Stimulated activated naive CD8-positive, alpha-beta T cell treated with anti-CD3 and anti-CD28 coated beads, Interleukin-15, amount 100 ng/mL, for 72 hours (primary cell): ENCODE data around the gene CYP1A2.

Source experiments
- ATAC-seq: fragments of 150-1000 bp; cut with Tn5 transposase; 2 replicates; pipeline ENCODE4 v1.10.0; 2021; ENCODE audit warnings: mild to moderate bottlenecking, moderate library complexity
- DNase-seq, 2 donors: peaks; one replicate each; pipeline ENCODE4 v3.0.0; 2021 to 2022
- H3K27ac Mint-ChIP-seq, 2 donors: one replicate each; pipeline ENCODE4 v1.8.0; 2022; ENCODE audit warnings: mild to moderate bottlenecking in 2 of 2, mixed read lengths in 2 of 2, moderate library complexity in 2 of 2
- H3K27me3 Mint-ChIP-seq: one replicate; pipeline ENCODE4 v1.8.0; 2022; ENCODE audit warnings: mixed read lengths
- H3K4me1 Mint-ChIP-seq: one replicate; pipeline ENCODE4 v1.8.0; 2022; ENCODE audit warnings: mild to moderate bottlenecking, mixed read lengths
- H3K4me3 Mint-ChIP-seq, 2 donors: one replicate each; pipeline ENCODE4 v1.8.0; 2022; ENCODE audit warnings: mild to moderate bottlenecking in 2 of 2, mixed read lengths in 2 of 2, moderate library complexity in 1 of 2
- H3K9me3 Mint-ChIP-seq, 2 donors: one replicate each; pipeline ENCODE4 v1.8.0; 2022; ENCODE audit warnings: mixed read lengths in 2 of 2

Gene CYP1A2

DNA sequence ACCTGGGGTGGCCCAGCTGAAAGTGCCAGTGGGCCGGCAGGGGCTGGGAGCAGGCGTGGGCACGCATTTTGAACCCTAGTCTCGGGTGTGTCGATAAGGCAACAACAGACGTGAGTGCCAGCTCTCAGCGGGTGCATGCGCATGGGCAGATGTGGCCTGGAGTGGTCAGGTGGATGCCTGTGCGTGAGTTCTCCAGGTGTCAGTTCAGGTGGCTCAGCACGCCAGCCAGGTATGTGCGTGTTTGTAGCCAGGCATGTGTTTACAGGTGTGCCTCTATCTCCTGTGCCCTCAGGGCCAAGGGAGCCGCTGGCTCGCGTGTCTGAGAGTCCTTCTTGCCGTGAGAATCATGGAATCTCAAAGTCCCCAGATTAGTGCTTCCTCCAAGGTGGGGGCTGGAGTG is 14.8 kb downstream of the CYP1A2 start:
- no peaks in the 10 kb centered on the region for H3K27me3 Mint-ChIP-seq
- H3K9me3 Mint-ChIP-seq = no peaks in the 10 kb centered on the region
- no peak overlapping the region for H3K4me3 Mint-ChIP-seq
- DNase-seq = no peak
- H3K4me1 Mint-ChIP-seq = peaks cover 39% of the 10 kb centered on the region
- peak overlapping the region; percentile 15 to 93 for H3K27ac Mint-ChIP-seq
- ATAC-seq = no peak

DNA sequence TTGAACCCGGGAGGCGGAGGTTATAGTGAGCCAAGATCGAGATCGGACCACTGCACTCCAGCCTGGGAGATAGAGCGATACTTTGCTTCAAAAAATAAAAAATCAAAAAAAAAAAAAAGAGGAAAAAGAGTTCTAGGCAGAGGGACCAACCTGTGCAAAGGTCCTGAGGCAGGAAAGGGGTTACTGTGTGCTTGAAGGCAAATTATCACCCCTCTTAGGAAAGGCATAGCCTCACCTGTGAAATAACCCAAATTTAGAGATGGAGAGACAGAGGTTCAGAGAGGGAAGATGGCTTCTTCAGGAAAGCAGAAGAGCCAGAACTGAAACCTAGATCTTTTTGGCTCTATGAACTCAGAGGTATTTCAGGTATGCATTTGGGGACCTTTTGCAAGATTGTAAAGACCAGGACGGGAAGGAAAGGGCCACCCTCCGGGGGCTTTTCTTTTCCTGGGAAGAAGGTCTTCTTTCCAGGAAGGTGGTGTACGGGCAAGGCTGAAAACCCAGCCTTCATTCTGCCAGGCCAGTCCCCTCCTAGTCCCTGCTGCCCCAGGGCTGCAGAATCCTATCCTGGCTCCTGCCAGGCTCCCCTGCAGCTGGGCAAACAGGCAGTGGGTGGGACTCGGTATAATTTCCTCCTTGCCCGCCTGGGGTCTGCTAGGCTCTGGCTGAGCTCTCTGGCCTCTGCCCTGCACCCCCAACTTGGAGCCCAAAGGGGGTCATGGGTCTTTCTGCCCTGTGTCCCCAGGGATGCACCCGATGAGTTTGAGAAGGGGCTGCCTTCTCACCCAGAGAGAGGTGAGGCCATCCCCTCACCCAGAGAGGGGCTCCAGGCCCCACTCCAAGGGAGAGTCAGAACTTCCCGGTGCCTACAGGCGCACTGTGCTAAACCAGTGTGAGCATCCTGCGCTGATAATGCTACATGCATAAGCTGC is 18.8 kb downstream of the CYP1A2 start:
- Mint-ChIP-seq H3K27me3 (no peaks in the 10 kb centered on the region), H3K9me3 (no peaks in the 10 kb centered on the region), H3K27ac (no peak overlapping the region), H3K4me3 (no peak overlapping the region), H3K4me1 (peaks cover 41% of the 10 kb centered on the region)
- DNase-seq (no peak), ATAC-seq (no peak)

DNA sequence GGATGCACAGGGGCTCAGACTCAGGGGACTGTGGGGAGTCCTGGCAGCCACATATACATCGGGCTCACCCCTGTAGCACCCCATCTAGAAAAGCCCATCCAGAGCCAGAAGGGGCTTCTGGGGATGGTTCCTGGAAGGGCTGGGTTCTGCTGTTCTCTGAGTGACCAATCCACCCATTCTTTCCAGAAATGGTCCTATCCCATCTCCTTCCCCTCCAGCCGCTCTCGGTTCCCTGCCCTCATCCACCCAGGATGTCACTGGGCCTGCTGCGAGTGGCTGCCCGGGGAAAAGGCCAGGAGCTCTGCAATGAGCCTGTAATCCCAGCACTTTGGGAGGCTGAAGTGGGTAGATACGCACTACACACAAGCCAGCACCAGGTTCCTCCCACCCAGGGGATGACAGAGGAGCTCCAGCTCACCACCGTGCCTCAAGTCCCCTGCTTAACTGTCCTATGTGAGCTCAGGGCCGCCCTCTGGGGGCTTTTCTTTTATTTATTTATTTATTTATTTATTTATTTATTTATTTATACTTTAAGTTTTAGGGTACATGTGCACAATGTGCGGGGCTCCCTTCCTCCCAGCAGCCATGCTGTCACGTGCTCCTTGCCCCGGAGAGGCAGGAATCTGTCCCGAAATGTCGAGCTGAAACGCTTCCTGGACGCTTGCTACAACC is 19.6 kb downstream of the CYP1A2 start:
- DNase-seq = no peak
- Mint-ChIP-seq H3K9me3 (no peaks in the 10 kb centered on the region), H3K4me1 (peaks cover 41% of the 10 kb centered on the region), H3K27ac (peak overlapping the region in 1 of 2 donors; percentile 7), H3K27me3 (no peaks in the 10 kb centered on the region), H3K4me3 (peak overlapping the region; percentile 31 to 73)
- no peak for ATAC-seq

DNA sequence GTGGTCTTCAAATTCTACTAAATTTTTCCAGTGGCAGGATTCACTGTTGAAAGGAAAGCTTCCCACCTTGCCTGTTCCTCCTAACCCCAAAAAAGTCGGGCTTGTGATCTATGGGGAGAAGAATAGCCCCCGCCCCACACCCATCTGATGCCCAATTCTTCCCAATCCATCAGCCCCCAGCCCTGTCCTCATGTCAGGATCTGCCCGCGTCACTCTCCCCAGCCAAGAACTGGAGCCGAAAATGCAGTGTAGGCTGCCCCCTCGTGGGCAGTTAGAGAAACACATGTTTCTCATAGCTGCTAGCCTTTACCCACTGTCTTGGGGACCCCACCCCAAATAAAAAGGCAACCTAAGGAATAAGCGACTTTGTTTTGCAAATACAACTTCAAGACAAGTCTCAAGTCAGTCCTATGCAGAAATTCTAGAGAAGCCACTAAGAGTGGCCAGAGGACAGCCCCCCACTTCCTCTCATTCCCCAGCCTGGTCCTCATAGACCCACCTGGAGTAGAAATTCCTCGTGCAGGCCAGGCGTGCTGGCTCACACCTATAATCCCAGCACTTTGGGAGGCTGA is 20.2 kb downstream of the CYP1A2 start:
- H3K9me3 Mint-ChIP-seq = no peaks in the 10 kb centered on the region
- no peaks in the 10 kb centered on the region for H3K27me3 Mint-ChIP-seq
- H3K27ac Mint-ChIP-seq = peak overlapping the region in 1 of 2 donors; percentile 7
- peak; percentile 65 to 66 for DNase-seq
- H3K4me1 Mint-ChIP-seq = peaks cover 44% of the 10 kb centered on the region
- peak overlapping the region; percentile 31 to 73 for H3K4me3 Mint-ChIP-seq
- peak; percentile 48 for ATAC-seq

DNA sequence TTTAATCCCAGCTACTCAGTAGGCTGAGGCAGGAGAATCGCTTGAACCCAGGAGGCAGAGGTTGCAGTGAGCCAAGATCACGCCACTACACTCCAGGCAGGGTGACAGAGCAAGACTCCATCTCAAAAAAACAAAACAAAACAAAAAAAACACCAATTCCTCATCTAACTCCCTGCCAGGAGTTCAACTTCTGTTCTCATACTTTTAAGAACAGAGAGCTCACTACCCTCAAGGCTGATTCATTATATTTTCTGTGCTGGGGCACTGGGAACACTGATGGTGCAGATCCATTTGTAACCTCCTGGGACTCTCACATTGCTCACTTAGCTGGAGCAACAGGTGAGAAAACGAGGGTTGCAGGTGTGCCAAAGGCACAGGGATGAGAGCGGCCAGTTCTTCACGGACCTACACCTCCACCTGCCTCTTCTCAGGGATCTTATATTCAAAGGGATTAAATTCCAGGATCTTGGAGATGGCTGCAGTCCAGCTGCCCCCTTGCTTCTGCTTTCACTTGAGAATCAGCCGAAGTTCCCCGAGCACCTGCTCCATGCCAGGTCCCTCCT is 20.9 kb downstream of the CYP1A2 start:
- Mint-ChIP-seq H3K27me3 (no peaks in the 10 kb centered on the region), H3K4me3 (no peak overlapping the region), H3K4me1 (peaks cover 46% of the 10 kb centered on the region), H3K27ac (no peak overlapping the region), H3K9me3 (no peaks in the 10 kb centered on the region)
- no peak for DNase-seq
- no peak for ATAC-seq

DNA sequence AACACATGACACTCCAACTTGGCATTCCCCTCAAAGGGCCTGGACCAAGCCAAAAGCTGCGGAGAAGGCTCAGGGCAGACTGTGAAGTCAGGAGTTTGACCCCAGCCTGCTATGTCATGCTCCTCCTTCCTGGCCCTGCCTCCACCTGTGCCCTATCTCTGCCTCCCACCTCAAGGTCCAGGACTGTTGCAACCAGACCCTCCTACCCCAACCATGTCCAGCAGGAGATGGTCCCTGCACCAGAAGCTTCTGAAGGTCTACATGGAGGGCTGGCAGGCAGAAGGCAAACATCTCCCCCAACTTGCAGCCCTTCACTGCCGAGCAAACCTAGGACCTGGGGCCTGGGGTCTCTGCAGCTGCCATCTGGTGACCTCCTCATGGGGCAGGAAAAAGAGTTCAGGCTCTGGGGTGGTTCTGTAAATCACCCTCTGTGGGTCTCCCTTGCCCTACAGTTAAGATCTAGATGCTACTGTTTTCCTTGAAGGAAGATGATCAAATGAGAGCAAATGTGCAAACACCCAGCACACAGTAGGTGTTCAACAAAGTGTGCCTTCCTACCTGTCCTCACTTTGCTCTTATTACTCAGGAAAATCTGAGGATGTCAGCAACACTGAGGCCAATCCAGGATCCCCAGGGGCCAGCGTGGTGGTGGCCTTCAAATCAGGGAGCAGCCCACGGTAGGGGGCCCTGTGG is 21.7 kb downstream of the CYP1A2 start:
- no peaks in the 10 kb centered on the region for H3K27me3 Mint-ChIP-seq
- H3K27ac Mint-ChIP-seq = no peak overlapping the region
- H3K4me1 Mint-ChIP-seq = peaks cover 53% of the 10 kb centered on the region
- no peak for ATAC-seq
- no peak overlapping the region for H3K4me3 Mint-ChIP-seq
- no peaks in the 10 kb centered on the region for H3K9me3 Mint-ChIP-seq
- DNase-seq = no peak

DNA sequence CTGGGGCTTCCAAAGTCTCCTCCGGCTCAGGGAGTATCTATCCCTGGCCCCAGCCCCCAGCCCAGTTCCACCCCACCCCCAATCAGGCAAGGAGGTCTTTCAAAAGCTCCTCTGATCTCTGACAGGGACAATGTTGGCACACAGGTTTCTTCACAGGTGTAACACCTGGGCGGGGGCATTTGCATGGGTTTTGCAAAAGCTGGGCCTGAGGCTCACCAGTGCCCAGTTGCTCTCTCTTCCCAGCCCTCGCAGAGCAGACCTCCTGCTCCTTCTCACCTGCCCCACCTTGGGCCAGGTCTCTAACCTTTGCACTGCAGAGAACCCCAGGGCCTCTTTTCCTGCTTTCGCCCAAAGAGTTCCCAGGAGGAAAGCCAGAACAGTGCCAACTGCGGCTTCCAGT is 24.7 kb downstream of the CYP1A2 start:
- peak overlapping the region in 1 of 2 donors; percentile 56 for H3K27ac Mint-ChIP-seq
- no peaks in the 10 kb centered on the region for H3K9me3 Mint-ChIP-seq
- no peak for ATAC-seq
- no peaks in the 10 kb centered on the region for H3K27me3 Mint-ChIP-seq
- peaks cover 82% of the 10 kb centered on the region for H3K4me1 Mint-ChIP-seq
- no peak overlapping the region for H3K4me3 Mint-ChIP-seq
- DNase-seq = no peak

DNA sequence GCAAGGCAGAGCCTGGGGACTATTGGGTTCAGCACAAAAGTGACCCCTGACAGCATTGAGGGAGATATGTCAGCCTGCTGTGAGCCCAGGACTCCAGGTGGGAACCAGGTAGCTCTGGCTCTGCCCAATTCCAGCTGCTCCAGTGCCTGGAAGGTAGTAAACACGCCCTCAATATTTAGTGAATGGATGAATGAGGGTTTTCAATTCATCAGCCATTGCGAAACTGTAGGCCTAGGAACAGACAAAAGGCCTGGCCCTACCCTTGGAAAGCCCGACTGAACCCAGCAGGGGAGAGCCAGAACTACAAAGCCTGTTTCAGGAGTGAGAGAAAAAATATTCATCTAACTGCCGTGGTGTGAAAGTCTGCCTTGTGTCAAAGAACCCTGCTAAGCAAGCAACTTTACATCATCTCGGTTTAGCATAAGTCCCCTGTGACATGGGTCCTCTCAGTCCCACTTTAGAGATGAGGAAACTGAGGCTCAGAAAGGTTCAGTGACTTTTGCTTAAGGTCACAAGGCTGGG is 25.1 kb downstream of the CYP1A2 start:
- ATAC-seq = no peak
- H3K9me3 Mint-ChIP-seq = no peaks in the 10 kb centered on the region

DNA sequence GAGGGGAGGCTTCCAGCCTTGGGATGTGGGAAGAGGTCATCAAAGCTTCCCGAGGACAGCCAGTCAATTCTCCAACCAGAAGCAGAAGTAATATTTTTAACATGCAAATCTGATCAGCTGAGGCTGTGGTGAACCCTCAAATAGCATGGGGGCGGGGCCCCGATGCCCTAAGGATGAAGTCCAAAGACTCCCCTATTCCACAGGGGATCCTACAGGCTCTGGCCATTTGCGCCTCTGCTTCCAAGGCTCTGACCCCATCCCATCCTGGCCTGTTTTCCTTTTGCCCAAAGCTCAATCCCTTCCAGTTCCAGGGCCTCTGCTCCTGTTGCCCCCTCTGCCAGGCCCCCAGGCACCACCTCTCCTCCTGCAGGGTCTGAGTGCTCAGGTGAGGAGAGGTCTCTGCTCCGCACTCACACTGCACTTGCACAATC is 26.5 kb downstream of the CYP1A2 start:
- ATAC-seq (no peak), DNase-seq (no peak)
- H3K4me3 Mint-ChIP-seq = no peak overlapping the region
- no peaks in the 10 kb centered on the region for H3K27me3 Mint-ChIP-seq
- H3K9me3 Mint-ChIP-seq = no peaks in the 10 kb centered on the region
- H3K4me1 Mint-ChIP-seq = peaks cover 93% of the 10 kb centered on the region
- peak overlapping the region in 1 of 2 donors; percentile 27 for H3K27ac Mint-ChIP-seq

More for the DNA sequence above, 25.1 kb downstream of the CYP1A2 start:
- Mint-ChIP-seq H3K4me1 (peaks cover 82% of the 10 kb centered on the region), H3K27me3 (no peaks in the 10 kb centered on the region), H3K4me3 (no peak overlapping the region), H3K27ac (no peak overlapping the region)
- no peak for DNase-seq

DNA sequence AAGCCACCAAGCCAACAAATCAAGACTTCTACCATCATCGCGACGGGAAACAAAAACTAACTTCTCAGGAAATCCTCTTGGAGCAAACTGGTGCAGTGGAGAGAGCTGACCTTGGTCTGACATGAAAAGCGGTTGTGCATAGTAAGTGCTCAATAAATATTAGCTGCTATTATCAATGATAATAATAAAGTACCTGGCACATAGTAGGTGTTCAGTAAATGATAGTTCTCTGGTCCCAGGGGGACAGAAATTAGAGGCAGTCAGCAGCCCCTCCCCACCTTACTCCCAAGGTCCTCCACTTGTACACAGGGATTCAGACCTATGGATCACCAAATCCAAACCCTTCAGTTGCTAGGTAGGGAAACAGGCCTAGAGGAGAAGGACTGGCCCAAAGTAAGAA is 27.2 kb downstream of the CYP1A2 start:
- Mint-ChIP-seq H3K4me3 (peak overlapping the region; percentile 29 to 88), H3K4me1 (peaks cover 93% of the 10 kb centered on the region)

DNA sequence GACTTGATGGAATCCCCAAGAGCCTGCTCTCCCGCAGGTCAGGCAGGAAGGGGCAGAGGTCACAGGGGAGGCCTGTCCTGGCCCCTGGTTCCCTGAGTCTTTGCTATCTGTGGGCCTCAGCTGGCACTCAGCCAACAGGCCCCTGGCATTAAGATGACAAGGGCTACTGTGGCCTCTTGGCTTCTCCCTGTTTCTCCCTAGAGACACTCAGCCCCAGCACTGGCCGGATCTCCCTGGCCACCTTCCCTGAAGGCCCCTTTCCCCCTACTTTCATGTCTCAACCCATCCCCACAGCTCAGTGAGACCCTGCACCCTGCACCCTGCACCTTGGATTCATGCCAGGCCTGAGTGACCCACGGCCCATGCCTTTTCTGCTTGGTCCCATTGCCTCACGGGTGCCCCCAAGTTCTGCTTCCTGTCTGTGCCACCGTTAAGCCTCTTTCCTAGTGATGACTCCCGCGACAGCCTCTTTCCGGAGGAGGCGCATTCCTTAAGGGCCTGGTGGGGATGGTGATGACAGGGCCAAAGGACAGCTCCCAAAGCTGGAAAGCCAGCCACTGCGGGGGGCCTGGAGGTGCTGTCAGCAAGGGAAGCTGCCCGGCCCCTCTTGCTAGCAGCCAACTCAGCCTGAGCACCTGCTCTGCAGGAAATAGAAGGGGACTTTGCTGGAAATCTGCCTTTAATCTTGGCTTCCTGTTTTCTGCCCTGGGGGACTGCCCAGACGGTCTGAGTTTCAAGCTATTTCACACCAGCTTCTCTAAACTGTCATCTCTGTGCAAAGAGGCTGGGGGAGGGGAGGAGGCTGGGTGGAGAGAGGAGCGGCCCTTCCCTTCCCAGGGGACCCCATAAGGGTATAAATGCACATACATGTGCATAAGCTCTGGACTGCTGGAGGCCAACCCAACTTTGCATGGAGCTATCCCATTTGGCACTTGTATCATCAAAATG is 28.4 kb downstream of the CYP1A2 start:
- Mint-ChIP-seq H3K9me3 (no peaks in the 10 kb centered on the region), H3K27me3 (no peaks in the 10 kb centered on the region), H3K4me3 (peak overlapping the region; percentile 86 to 88), H3K27ac (peak overlapping the region; percentile 99), H3K4me1 (peaks cover 88% of the 10 kb centered on the region)
- ATAC-seq (peak; percentile 77), DNase-seq (peak; percentile 60 to 82)

More for the DNA sequence above, 27.2 kb downstream of the CYP1A2 start:
- Mint-ChIP-seq H3K27ac (peak overlapping the region; percentile 43 to 89), H3K9me3 (no peaks in the 10 kb centered on the region), H3K27me3 (no peaks in the 10 kb centered on the region)
- DNase-seq (no peak), ATAC-seq (no peak)

DNA sequence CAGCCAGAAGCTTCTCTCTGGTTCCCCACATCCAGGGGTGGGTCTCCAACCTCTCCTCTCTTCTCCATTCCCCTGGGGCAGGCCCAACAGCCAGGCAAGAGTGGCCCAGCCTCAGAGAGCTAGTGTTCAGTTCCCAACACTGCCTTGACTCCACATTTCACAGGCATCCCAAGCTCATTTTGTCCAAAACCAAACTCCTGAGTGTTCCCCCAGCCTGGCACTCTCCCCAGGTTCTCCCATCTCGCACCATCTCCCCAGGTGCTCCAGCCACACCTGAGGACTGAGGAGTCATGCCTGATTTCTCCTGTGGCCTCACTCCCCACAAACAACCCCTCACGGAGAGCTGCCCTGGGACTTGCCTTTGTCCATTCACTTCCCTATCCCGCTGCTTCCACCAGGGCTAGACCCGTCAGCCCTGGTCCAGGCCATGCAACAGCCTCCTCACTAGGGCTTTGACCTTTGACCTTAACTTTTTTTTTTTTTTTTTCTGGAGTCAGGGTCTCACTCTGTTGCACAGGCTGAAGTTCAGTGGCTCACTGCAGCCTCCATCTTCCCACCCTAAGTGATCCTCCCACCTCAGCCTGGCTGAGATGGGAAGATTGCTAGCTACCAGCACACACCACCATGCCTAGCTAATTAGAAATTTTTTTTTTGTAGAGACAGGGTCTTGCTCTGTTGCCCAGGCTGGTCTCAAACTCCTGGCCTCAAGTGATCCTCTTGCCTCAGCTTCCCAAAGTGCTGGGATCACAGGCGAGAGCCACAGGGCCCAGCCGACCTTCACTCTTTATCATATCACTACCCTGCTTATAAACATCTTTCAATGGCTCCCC is 29.3 kb downstream of the CYP1A2 start:
- DNase-seq (no peak), ATAC-seq (peak; percentile 32)
- peak overlapping the region; percentile 99 for H3K27ac Mint-ChIP-seq
- H3K9me3 Mint-ChIP-seq = no peaks in the 10 kb centered on the region
- H3K4me3 Mint-ChIP-seq = peak overlapping the region; percentile 86 to 88
- H3K4me1 Mint-ChIP-seq = peaks cover 81% of the 10 kb centered on the region
- no peaks in the 10 kb centered on the region for H3K27me3 Mint-ChIP-seq

DNA sequence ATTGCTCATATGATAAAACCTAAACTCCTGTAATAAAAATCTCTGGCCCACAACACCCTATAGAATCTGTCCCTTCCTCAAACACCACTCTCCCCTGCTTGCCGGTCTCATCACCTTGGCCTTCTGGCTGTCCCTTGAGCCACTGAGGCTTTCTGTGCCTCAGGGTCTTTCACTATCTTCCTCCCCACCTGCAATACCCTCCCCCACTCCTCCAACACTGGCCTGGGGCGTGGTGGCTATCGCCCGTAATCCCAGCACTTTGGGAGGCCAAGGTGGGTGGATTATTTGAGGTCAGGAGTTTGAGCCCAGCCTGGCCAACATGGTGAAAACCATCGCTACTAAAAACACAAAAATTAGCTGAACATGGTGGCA is 29.9 kb downstream of the CYP1A2 start:
- Mint-ChIP-seq H3K9me3 (no peaks in the 10 kb centered on the region), H3K27ac (peak overlapping the region; percentile 99), H3K4me1 (peaks cover 79% of the 10 kb centered on the region), H3K4me3 (peak overlapping the region; percentile 86 to 88), H3K27me3 (no peaks in the 10 kb centered on the region)
- ATAC-seq (no peak), DNase-seq (no peak)
